ENCODE data around the gene DNAH12.

The DNAH12 gene

GRCh38 chr3:57572096-57572495, 28.0 kb upstream of the DNAH12 start:
- H3K79me1 ChIP-seq (ENCODE audit: low read length) = no peaks in the 10 kb centered on the region
- DNase-seq = peak in 1 of 2 donors; percentile 1
- H2BK12ac ChIP-seq (ENCODE audit: low read length) = no peak overlapping the region

DNA sequence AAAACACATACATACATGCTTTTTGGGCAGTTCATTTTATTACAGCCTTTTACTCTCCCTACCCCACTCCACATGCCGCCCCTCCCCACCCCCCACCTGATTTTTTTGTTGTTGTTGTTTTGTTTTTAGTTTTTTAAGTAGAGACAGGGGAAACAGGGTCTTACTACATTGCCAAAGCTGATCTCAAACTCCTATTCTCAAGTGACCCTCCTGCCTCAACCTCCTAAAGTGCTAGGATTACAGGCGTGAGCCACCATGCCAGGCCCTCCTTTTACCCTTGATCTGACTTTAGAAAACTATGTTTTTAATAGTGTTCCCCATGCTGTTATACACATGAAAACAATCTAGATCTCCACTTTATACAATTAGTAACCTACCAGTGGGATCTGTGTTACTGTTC, 26.7 kb upstream of the DNAH12 start:
- no peak overlapping the region for H2BK12ac ChIP-seq (ENCODE audit: low read length)
- H2BK120ac ChIP-seq (ENCODE audit: insufficient read depth, low read length, poor library complexity) = no peak overlapping the region
- no peak overlapping the region for H3K23ac ChIP-seq (ENCODE audit: low read length)
- no peaks in the 10 kb centered on the region for H3K79me1 ChIP-seq (ENCODE audit: low read length)
- H3K14ac ChIP-seq (ENCODE audit: low read length) = no peak overlapping the region
- H3K4me1 ChIP-seq (ENCODE audit: control insufficient read depth in 1 of 2, insufficient read depth in 2 of 2, low read length in 2 of 2) = no peaks in the 10 kb centered on the region
- H3K4me3 ChIP-seq (ENCODE audit: low read depth, low read length) = no peak overlapping the region
- no peak overlapping the region for H3K4ac ChIP-seq (ENCODE audit: low read depth, low read length)
- no peak overlapping the region for H3K9ac ChIP-seq (ENCODE audit: low read length)
- no peak overlapping the region for H3K18ac ChIP-seq (ENCODE audit: low read length)
- H3K79me2 ChIP-seq (ENCODE audit: control insufficient read depth, insufficient read depth, low read length, poor library complexity) = no peaks in the 10 kb centered on the region
- no peaks in the 10 kb centered on the region for H3K27me3 ChIP-seq (ENCODE audit: insufficient read depth, low read length)
- H4K91ac ChIP-seq (ENCODE audit: low read depth, low read length) = no peak overlapping the region
- H2BK5ac ChIP-seq (ENCODE audit: low read depth, low read length, poor library complexity) = no peak overlapping the region
- H3K27ac ChIP-seq (ENCODE audit: low read depth, low read length) = no peak overlapping the region
- no peak overlapping the region for H3K4me2 ChIP-seq (ENCODE audit: low read length)
- no peak overlapping the region for H2AFZ ChIP-seq (ENCODE audit: insufficient read depth, low read length, poor library complexity)
- no peak overlapping the region for H4K12ac ChIP-seq (ENCODE audit: low read depth, low read length)
- no peak overlapping the region for H2AK5ac ChIP-seq (ENCODE audit: low read length)
- no CpG with 5 or more reads among the region's 2 CpGs for WGBS (ENCODE audit: extremely low coverage, insufficient coverage, insufficient read length)
- H4K8ac ChIP-seq (ENCODE audit: low read depth, low read length) = no peak overlapping the region
- no peak for DNase-seq
- H3K36me3 ChIP-seq (ENCODE audit: control insufficient read depth in 1 of 2, insufficient read depth in 2 of 2, low read length in 2 of 2) = peaks cover 24 to 28% of the 10 kb centered on the region in 2 experiments
- H3K9me3 ChIP-seq (ENCODE audit: insufficient read depth, low read depth, low read length) = no peaks in the 10 kb centered on the region

More at GRCh38 chr3:57572096-57572495, 28.0 kb upstream of the DNAH12 start:
- H4K8ac ChIP-seq (ENCODE audit: low read depth, low read length) = no peak overlapping the region
- H2AK5ac ChIP-seq (ENCODE audit: low read length) = no peak overlapping the region
- no peak overlapping the region for H3K4me3 ChIP-seq (ENCODE audit: low read depth, low read length)
- no peaks in the 10 kb centered on the region for H3K79me2 ChIP-seq (ENCODE audit: control insufficient read depth, insufficient read depth, low read length, poor library complexity)
- no peak overlapping the region for H4K91ac ChIP-seq (ENCODE audit: low read depth, low read length)
- no peak overlapping the region for H3K4ac ChIP-seq (ENCODE audit: low read depth, low read length)
- H3K18ac ChIP-seq (ENCODE audit: low read length) = no peak overlapping the region
- no peak overlapping the region for H4K12ac ChIP-seq (ENCODE audit: low read depth, low read length)
- no peak overlapping the region for H2BK5ac ChIP-seq (ENCODE audit: low read depth, low read length, poor library complexity)
- H3K36me3 ChIP-seq (ENCODE audit: control insufficient read depth in 1 of 2, insufficient read depth in 2 of 2, low read length in 2 of 2) = peaks cover 24 to 29% of the 10 kb centered on the region in 2 experiments
- H3K9me3 ChIP-seq (ENCODE audit: insufficient read depth, low read depth, low read length) = no peaks in the 10 kb centered on the region
- H2AFZ ChIP-seq (ENCODE audit: insufficient read depth, low read length, poor library complexity) = no peak overlapping the region
- no peak overlapping the region for H2BK120ac ChIP-seq (ENCODE audit: insufficient read depth, low read length, poor library complexity)
- H3K4me2 ChIP-seq (ENCODE audit: low read length) = no peak overlapping the region
- H3K14ac ChIP-seq (ENCODE audit: low read length) = no peak overlapping the region
- H3K23ac ChIP-seq (ENCODE audit: low read length) = no peak overlapping the region
- no peak overlapping the region for H3K27ac ChIP-seq (ENCODE audit: low read depth, low read length)
- no peaks in the 10 kb centered on the region for H3K27me3 ChIP-seq (ENCODE audit: insufficient read depth, low read length)
- no peak overlapping the region for H3K9ac ChIP-seq (ENCODE audit: low read length)
- WGBS (ENCODE audit: extremely low coverage, insufficient coverage, insufficient read length) = no CpG with 5 or more reads among the region's 3 CpGs
- H3K4me1 ChIP-seq (ENCODE audit: control insufficient read depth in 1 of 2, insufficient read depth in 2 of 2, low read length in 2 of 2) = no peaks in the 10 kb centered on the region

- no CpG with 5 or more reads among the region's 6 CpGs for WGBS (ENCODE audit: extremely low coverage, insufficient coverage, insufficient read length)
- no peak overlapping the region for H3K23ac ChIP-seq (ENCODE audit: low read length)
- no peak overlapping the region for H3K14ac ChIP-seq (ENCODE audit: low read length)
- no peak overlapping the region for H4K91ac ChIP-seq (ENCODE audit: low read depth, low read length)
- H4K12ac ChIP-seq (ENCODE audit: low read depth, low read length) = no peak overlapping the region
- H2BK12ac ChIP-seq (ENCODE audit: low read length) = no peak overlapping the region
- H3K79me2 ChIP-seq (ENCODE audit: control insufficient read depth, insufficient read depth, low read length, poor library complexity) = no peaks in the 10 kb centered on the region
- H2BK5ac ChIP-seq (ENCODE audit: low read depth, low read length, poor library complexity) = no peak overlapping the region
- no peaks in the 10 kb centered on the region for H3K27me3 ChIP-seq (ENCODE audit: insufficient read depth, low read length)
- no peak overlapping the region for H3K27ac ChIP-seq (ENCODE audit: low read depth, low read length)
- H3K9ac ChIP-seq (ENCODE audit: low read length) = no peak overlapping the region
- no peak overlapping the region for H2BK120ac ChIP-seq (ENCODE audit: insufficient read depth, low read length, poor library complexity)
- H2AFZ ChIP-seq (ENCODE audit: insufficient read depth, low read length, poor library complexity) = no peak overlapping the region
- no peaks in the 10 kb centered on the region for H3K4me1 ChIP-seq (ENCODE audit: control insufficient read depth in 1 of 2, insufficient read depth in 2 of 2, low read length in 2 of 2)
- H4K8ac ChIP-seq (ENCODE audit: low read depth, low read length) = no peak overlapping the region
- H3K36me3 ChIP-seq (ENCODE audit: control insufficient read depth in 1 of 2, insufficient read depth in 2 of 2, low read length in 2 of 2) = peaks cover 25 to 29% of the 10 kb centered on the region in 2 experiments
- H3K4me3 ChIP-seq (ENCODE audit: low read depth, low read length) = no peak overlapping the region
- no peak for DNase-seq
- H3K18ac ChIP-seq (ENCODE audit: low read length) = no peak overlapping the region
- H2AK5ac ChIP-seq (ENCODE audit: low read length) = no peak overlapping the region
- no peaks in the 10 kb centered on the region for H3K9me3 ChIP-seq (ENCODE audit: insufficient read depth, low read depth, low read length)
- no peaks in the 10 kb centered on the region for H3K79me1 ChIP-seq (ENCODE audit: low read length)
- H3K4ac ChIP-seq (ENCODE audit: low read depth, low read length) = no peak overlapping the region
- H3K4me2 ChIP-seq (ENCODE audit: low read length) = no peak overlapping the region
Measured at GRCh38 chr3:57569859-57570450, 25.8 kb upstream of the DNAH12 start.

GRCh38 chr3:57559526-57559925, 15.4 kb upstream of the DNAH12 start:
- no peak for DNase-seq
- WGBS (ENCODE audit: extremely low coverage, insufficient coverage, insufficient read length) = no CpG with 5 or more reads among the region's 1 CpG
- H3K79me2 ChIP-seq (ENCODE audit: control insufficient read depth, insufficient read depth, low read length, poor library complexity) = peaks cover 14% of the 10 kb centered on the region
- no peak overlapping the region for H2BK12ac ChIP-seq (ENCODE audit: low read length)
- peaks cover 2% of the 10 kb centered on the region for H3K9me3 ChIP-seq (ENCODE audit: insufficient read depth, low read depth, low read length)
- no peak overlapping the region for H3K18ac ChIP-seq (ENCODE audit: low read length)
- no peak overlapping the region for H2BK5ac ChIP-seq (ENCODE audit: low read depth, low read length, poor library complexity)
- no peak overlapping the region for H4K91ac ChIP-seq (ENCODE audit: low read depth, low read length)
- H3K14ac ChIP-seq (ENCODE audit: low read length) = no peak overlapping the region
- H4K12ac ChIP-seq (ENCODE audit: low read depth, low read length) = no peak overlapping the region
- H3K4me3 ChIP-seq (ENCODE audit: low read depth, low read length) = no peak overlapping the region
- no peak overlapping the region for H4K8ac ChIP-seq (ENCODE audit: low read depth, low read length)
- H2BK120ac ChIP-seq (ENCODE audit: insufficient read depth, low read length, poor library complexity) = no peak overlapping the region
- H3K36me3 ChIP-seq (ENCODE audit: control insufficient read depth in 1 of 2, insufficient read depth in 2 of 2, low read length in 2 of 2) = peaks cover under 1 to 5% of the 10 kb centered on the region in 2 experiments
- no peak overlapping the region for H3K27ac ChIP-seq (ENCODE audit: low read depth, low read length)
- H3K4me1 ChIP-seq (ENCODE audit: control insufficient read depth in 1 of 2, insufficient read depth in 2 of 2, low read length in 2 of 2) = peaks cover 3 to 15% of the 10 kb centered on the region in 2 experiments
- H2AFZ ChIP-seq (ENCODE audit: insufficient read depth, low read length, poor library complexity) = no peak overlapping the region
- H3K9ac ChIP-seq (ENCODE audit: low read length) = no peak overlapping the region
- H3K79me1 ChIP-seq (ENCODE audit: low read length) = peaks cover 10% of the 10 kb centered on the region
- no peak overlapping the region for H3K4me2 ChIP-seq (ENCODE audit: low read length)
- no peak overlapping the region for H3K23ac ChIP-seq (ENCODE audit: low read length)
- no peak overlapping the region for H3K4ac ChIP-seq (ENCODE audit: low read depth, low read length)
- no peaks in the 10 kb centered on the region for H3K27me3 ChIP-seq (ENCODE audit: insufficient read depth, low read length)
- no peak overlapping the region for H2AK5ac ChIP-seq (ENCODE audit: low read length)
